SK-MEL-5 (cell line): ENCODE results near the gene GTF2I. TPM values are rescaled to one million over a fixed set of nuclear protein-coding genes. Genes with fewer than 3 reads are reported as not detected.
A peak's percentile ranks its signal among the peaks of the same experiment; 100 is the strongest.
"Not testable (repeated sequence)": the region's sequence is repeated elsewhere in the genome, so short reads cannot be mapped to it uniquely, and the experiment has no call there.

Experiments used
- DNase-seq: peaks from one replicate; pipeline ENCODE4 v3.0.0-alpha.2; 2016; ENCODE audit warnings: low read depth, low spot score
- in situ Hi-C: cut with HindIII; loops from 2 replicates; pipeline ENCODE4 v1.10.0; 2016; ENCODE audit warnings: low sequenced_read_pairs, high pct_unique_total_duplicates, low pct_unique_long_range_greater_than_20kb
- total RNA-seq: library from RNA; depleted of rRNA; stranded (reverse); fragments of >200 nt; shearing (Covaris generic); gene quantifications from 2 replicates; pipeline ENCODE4 v1.2.3, GENCODE V29; 2014

Gene GTF2I
- total RNA-seq, 1 experiment from 2014 or later: 146 TPM

GRCh38 chr7:74654811-74655210, 2.7 kb upstream of the GTF2I start:
- in situ Hi-C loops: no loop called here

GRCh38 chr7:74655324-74655723, 2.2 kb upstream of the GTF2I start:
- in situ Hi-C loops: no loop called here
- no peak for DNase-seq

More at GRCh38 chr7:74654811-74655210, 2.7 kb upstream of the GTF2I start:
- DNase-seq: no peak

- DNase-seq: no peak
- in situ Hi-C loops: no loop called here
These were observed 1.6 kb upstream of the GTF2I start for GRCh38 chr7:74655768-74656440.

- peak; percentile 59 for DNase-seq
- in situ Hi-C loops: no loop called here
These were observed 1.1 kb upstream of the GTF2I start for GRCh38 chr7:74656441-74656836.

- in situ Hi-C loops: no loop called here
- DNase-seq: peak; percentile 99
These were observed 454 bp upstream of the GTF2I start for GRCh38 chr7:74656837-74657691.

GRCh38 chr7:74658178-74659004, 873 bp downstream of the GTF2I start:
- peak; percentile 95 for DNase-seq
- in situ Hi-C loops: no loop called here

- DNase-seq, in situ Hi-C loops: not testable (repeated sequence)
These were observed 2.7 kb downstream of the GTF2I start for GRCh38 chr7:74660202-74660601.

GRCh38 chr7:74661836-74662794, 4.6 kb downstream of the GTF2I start:
- in situ Hi-C loops: not testable (repeated sequence)

GRCh38 chr7:74665296-74665938, 7.9 kb downstream of the GTF2I start:
- no peak for DNase-seq
- in situ Hi-C loops: no loop called here

More at GRCh38 chr7:74661836-74662794, 4.6 kb downstream of the GTF2I start:
- DNase-seq: peak; percentile 22

GRCh38 chr7:74667013-74667412, 9.5 kb downstream of the GTF2I start:
- DNase-seq, in situ Hi-C loops: not testable (repeated sequence)

GRCh38 chr7:74667520-74667919, 10.0 kb downstream of the GTF2I start:
- DNase-seq, in situ Hi-C loops: not testable (repeated sequence)

- DNase-seq: no peak
- in situ Hi-C loops: no loop called here
These were observed 14.1 kb downstream of the GTF2I start for GRCh38 chr7:74671602-74672001.

GRCh38 chr7:74672343-74672915, 14.9 kb downstream of the GTF2I start:
- peak; percentile 57 for DNase-seq
- in situ Hi-C loops: no loop called here

GRCh38 chr7:74674166-74674565, 16.6 kb downstream of the GTF2I start:
- in situ Hi-C loops: no loop called here
- no peak for DNase-seq

GRCh38 chr7:74682829-74683228, 25.3 kb downstream of the GTF2I start:
- in situ Hi-C loops: no loop called here
- no peak for DNase-seq

GRCh38 chr7:74683799-74684198, 26.3 kb downstream of the GTF2I start:
- DNase-seq: no peak
- in situ Hi-C loops: no loop called here
